GM23338 (cell line): ENCODE data around the gene MTHFD1L. TPM values are rescaled to one million over a fixed set of nuclear protein-coding genes. Genes with fewer than 3 reads are reported as not detected.

Source experiments
- ATAC-seq: fragments of 200-7000 bp; cut with Tn5 transposase; 3 replicates; pipeline ENCODE4 v1.9.1; 2020
- DNase-seq: peaks from one replicate; pipeline ENCODE4 v3.0.0-alpha.2; 2015; ENCODE audit warnings: low spot score
- H2AFZ ChIP-seq: fragments of 200-600 bp; sonication (generic); 2 replicates; pipeline ENCODE4 v1.8.0; 2016; ENCODE audit warnings: antibody characterized with exemption, mild to moderate bottlenecking, moderate library complexity
- H3F3A ChIP-seq: fragments of 200-600 bp; sonication (generic); replicated peaks from 2 replicates; pipeline ENCODE4 v1.8.0; 2017; ENCODE audit warnings: antibody characterized with exemption, mixed run types, low read depth
- H3K27ac ChIP-seq: fragments of 200-600 bp; sonication (generic); 2 replicates; pipeline ENCODE4 v1.6.1; 2016; ENCODE audit warnings: low read depth
- H3K27me3 ChIP-seq: fragments of 200-600 bp; sonication (generic); 2 replicates; pipeline ENCODE4 v1.8.0; 2016; ENCODE audit warnings: mild to moderate bottlenecking, mixed run types, moderate library complexity; ENCODE audit not compliant: insufficient read depth
- H3K36me3 ChIP-seq: fragments of 200-600 bp; sonication (generic); 2 replicates; pipeline ENCODE4 v1.8.0; 2016; ENCODE audit warnings: mild to moderate bottlenecking; ENCODE audit not compliant: insufficient read depth
- H3K4me1 ChIP-seq: fragments of 200-600 bp; sonication (generic); 2 replicates; pipeline ENCODE4 v1.8.0; 2016; ENCODE audit warnings: mild to moderate bottlenecking, moderate library complexity; ENCODE audit not compliant: insufficient read depth
- H3K4me2 ChIP-seq: fragments of 200-600 bp; sonication (generic); 2 replicates; pipeline ENCODE4 v1.7.1; 2017; ENCODE audit warnings: mixed run types
- H3K4me3 ChIP-seq: fragments of 200-600 bp; sonication (generic); 2 replicates; pipeline ENCODE4 v1.6.1; 2016; ENCODE audit warnings: mixed run types
- H3K79me2 ChIP-seq: fragments of 200-600 bp; sonication (generic); replicated peaks from 2 replicates; pipeline ENCODE4 v1.8.0; 2017; ENCODE audit warnings: mild to moderate bottlenecking; ENCODE audit not compliant: insufficient read depth
- H3K9me2 ChIP-seq: fragments of 200-600 bp; sonication (generic); 2 replicates; pipeline ENCODE4 v1.8.0; 2017; ENCODE audit not compliant: insufficient read depth
- H4K20me1 ChIP-seq: fragments of 200-600 bp; sonication (generic); replicated peaks from 2 replicates; pipeline ENCODE4 v1.8.0; 2017; ENCODE audit warnings: mild to moderate bottlenecking; ENCODE audit not compliant: insufficient read depth
- H3K27ac Mint-ChIP-seq: 2 replicates; pipeline ENCODE4 v1.8.0; 2020; ENCODE audit warnings: inconsistent platforms, mild to moderate bottlenecking, moderate library complexity, mixed read lengths
- H3K27me3 Mint-ChIP-seq: 3 replicates; pipeline ENCODE4 v1.8.0; 2022; ENCODE audit warnings: low read depth, mild to moderate bottlenecking, moderate library complexity, mixed read lengths, inconsistent platforms; ENCODE audit not compliant: insufficient read depth, poor library complexity
- H3K36me3 Mint-ChIP-seq: 3 replicates; pipeline ENCODE4 v1.8.0; 2021; ENCODE audit warnings: low read depth, mild to moderate bottlenecking, inconsistent platforms, moderate library complexity, mixed read lengths
- H3K4me1 Mint-ChIP-seq: 3 replicates; pipeline ENCODE4 v1.8.0; 2020; ENCODE audit warnings: mild to moderate bottlenecking, inconsistent platforms, mixed read lengths
- H3K4me3 Mint-ChIP-seq: 3 replicates; pipeline ENCODE4 v1.8.0; 2021; ENCODE audit warnings: moderate library complexity, mild to moderate bottlenecking, inconsistent platforms, mixed read lengths
- H3K9me3 Mint-ChIP-seq: 3 replicates; pipeline ENCODE4 v1.8.0; 2020; ENCODE audit warnings: moderate library complexity, mild to moderate bottlenecking, inconsistent platforms, mixed read lengths
- CREB1 ChIP-seq: fragments of 250-450 bp; sonication (Bioruptor Pico); IDR thresholded peaks from 2 replicates; pipeline ENCODE4 v1.5.0; 2020; ENCODE audit warnings: low read depth, mild to moderate bottlenecking, moderate library complexity
- EZH2 ChIP-seq: fragments of 200-600 bp; sonication (generic); IDR thresholded peaks from one replicate; pipeline ENCODE4 v1.8.0; 2017; ENCODE audit warnings: antibody characterized with exemption, mild to moderate bottlenecking, low read depth; ENCODE audit not compliant: unreplicated experiment
- EZH2phosphoT487 ChIP-seq: fragments of 200-600 bp; sonication (generic); IDR thresholded peaks from one replicate; pipeline ENCODE4 v1.8.1; 2018; ENCODE audit warnings: antibody characterized with exemption; ENCODE audit not compliant: unreplicated experiment
- NANOG ChIP-seq: IDR thresholded peaks from 2 replicates; pipeline ENCODE4 v1.6.1; 2016; ENCODE audit warnings: antibody characterized with exemption, borderline replicate concordance
- REST ChIP-seq: IDR thresholded peaks from one replicate; pipeline ENCODE4 v1.6.1; 2018; ENCODE audit warnings: antibody characterized with exemption; ENCODE audit not compliant: unreplicated experiment
- ZNF331 ChIP-seq: fragments of 250-450 bp; sonication (Bioruptor Pico); IDR thresholded peaks from 2 replicates; pipeline ENCODE4 v1.5.0; 2020; ENCODE audit warnings: low read depth, mild to moderate bottlenecking, moderate library complexity
- ZNF462 ChIP-seq: fragments of 250-450 bp; sonication (Bioruptor Pico); IDR thresholded peaks from 2 replicates; pipeline ENCODE4 v1.5.0; 2020; ENCODE audit warnings: mild to moderate bottlenecking, moderate library complexity
- polyA plus RNA-seq: library from polyadenylated mRNA; unstranded; fragments of >200 nt; fragmentation: Nextera tagmentation; extraction: Ambion mirVana; gene quantifications from 2 replicates; pipeline ENCODE4 v1.2.1, GENCODE V29; 2016
- total RNA-seq: library from RNA; depleted of rRNA; stranded (reverse); fragments of >200 nt; shearing (Covaris generic); gene quantifications from 2 replicates; pipeline ENCODE4 v1.2.3, GENCODE V29; 2014

The MTHFD1L gene
- total and polyA plus RNA-seq, 2 experiments from 2014 or later, result 53.2 to 66.8 TPM

- no peak for DNase-seq
- no peak overlapping the region for H3K4me3 ChIP-seq
- H3K27ac Mint-ChIP-seq, result no peak overlapping the region
Observed at GRCh38 chr6:151065027-151065815, 199.7 kb downstream of the MTHFD1L start.

More at GRCh38 chr6:151065027-151065815, 199.7 kb downstream of the MTHFD1L start:
- Histone ChIP-seq H3K4me2 (no peak overlapping the region), H3F3A (no peaks in the 10 kb centered on the region), H4K20me1 (no peaks in the 10 kb centered on the region), H3K36me3 (no peaks in the 10 kb centered on the region), H3K79me2 (no peaks in the 10 kb centered on the region), H3K27ac (no peak overlapping the region), H3K4me1 (no peaks in the 10 kb centered on the region), H2AFZ (no peak overlapping the region), H3K9me2 (no peaks in the 10 kb centered on the region; the same call in 1 of the 2 replicates), H3K27me3 (no peaks in the 10 kb centered on the region)
- H3K4me1 Mint-ChIP-seq, result no peaks in the 10 kb centered on the region
- peaks cover 18% of the 10 kb centered on the region for H3K36me3 Mint-ChIP-seq
- no peak for ATAC-seq
- TF ChIP-seq CREB1 (CRISPR knock-in tag), result no peak
- TF ChIP-seq REST, result no peak
- no peak for TF ChIP-seq NANOG
- no peak for TF ChIP-seq ZNF462 (CRISPR knock-in tag)
- no peak for TF ChIP-seq EZH2phosphoT487
- no peak for TF ChIP-seq EZH2
- no peak for TF ChIP-seq ZNF331
- no peak overlapping the region for H3K4me3 Mint-ChIP-seq
- peaks cover 7% of the 10 kb centered on the region for H3K27me3 Mint-ChIP-seq
- H3K9me3 Mint-ChIP-seq, result no peaks in the 10 kb centered on the region; the same call in 2 of the 3 replicates
